ENCODE data around the gene ZXDC.

The ZXDC gene

GRCh38 chr3:126472277-126473006 is 3.2 kb downstream of the ZXDC start:
- DNase-seq: peak; percentile 20

- DNase-seq: no peak
Observed at GRCh38 chr3:126469479-126469878, 6.2 kb downstream of the ZXDC start.

- no peak for DNase-seq
Observed at GRCh38 chr3:126468028-126468891, 7.4 kb downstream of the ZXDC start.

GRCh38 chr3:126467611-126467955 is 8.1 kb downstream of the ZXDC start:
- no peak for DNase-seq

- no peak for DNase-seq
Observed at GRCh38 chr3:126466886-126467610, 8.6 kb downstream of the ZXDC start.

- no peak for DNase-seq
Observed at GRCh38 chr3:126465928-126466544, 9.7 kb downstream of the ZXDC start.

GRCh38 chr3:126464997-126465396 is 10.7 kb downstream of the ZXDC start:
- no peak for DNase-seq

- DNase-seq: no peak
Observed at GRCh38 chr3:126464494-126464893, 11.2 kb downstream of the ZXDC start.

- no peak for DNase-seq
Observed at GRCh38 chr3:126464093-126464492, 11.6 kb downstream of the ZXDC start.

- no peak for DNase-seq
Observed at GRCh38 chr3:126463521-126463920, 12.2 kb downstream of the ZXDC start.

GRCh38 chr3:126461450-126462070 is 14.1 kb downstream of the ZXDC start:
- DNase-seq: no peak

- DNase-seq: no peak
Observed at GRCh38 chr3:126460381-126460780, 15.3 kb downstream of the ZXDC start.

GRCh38 chr3:126459763-126460127 is 15.9 kb downstream of the ZXDC start:
- DNase-seq: no peak

- no peak for DNase-seq
Observed at GRCh38 chr3:126459111-126459762, 16.5 kb downstream of the ZXDC start.

- DNase-seq: no peak
Observed at GRCh38 chr3:126456766-126457388, 18.8 kb downstream of the ZXDC start.

GRCh38 chr3:126456211-126456610 is 19.5 kb downstream of the ZXDC start:
- no peak for DNase-seq

- DNase-seq: no peak
Observed at GRCh38 chr3:126454437-126455198, 21.1 kb downstream of the ZXDC start.

GRCh38 chr3:126454025-126454424 is 21.7 kb downstream of the ZXDC start:
- DNase-seq: no peak

- DNase-seq: no peak
Observed at GRCh38 chr3:126452213-126452612, 23.5 kb downstream of the ZXDC start.

GRCh38 chr3:126451511-126451910 is 24.2 kb downstream of the ZXDC start:
- DNase-seq: no peak

GRCh38 chr3:126450744-126451143 is 24.9 kb downstream of the ZXDC start:
- DNase-seq: no peak

All from NCI-H1092 (cell line).